Measurements from ENCODE around the gene LPCAT1. TPM values are rescaled to one million over a fixed set of nuclear protein-coding genes. Genes with fewer than 3 reads are reported as not detected.
A peak's percentile ranks its signal among the peaks of the same experiment; 100 is the strongest.

The LPCAT1 gene
- total RNA-seq, 2 donors from 2014 or later = 13.2 to 18.1 TPM

DNA sequence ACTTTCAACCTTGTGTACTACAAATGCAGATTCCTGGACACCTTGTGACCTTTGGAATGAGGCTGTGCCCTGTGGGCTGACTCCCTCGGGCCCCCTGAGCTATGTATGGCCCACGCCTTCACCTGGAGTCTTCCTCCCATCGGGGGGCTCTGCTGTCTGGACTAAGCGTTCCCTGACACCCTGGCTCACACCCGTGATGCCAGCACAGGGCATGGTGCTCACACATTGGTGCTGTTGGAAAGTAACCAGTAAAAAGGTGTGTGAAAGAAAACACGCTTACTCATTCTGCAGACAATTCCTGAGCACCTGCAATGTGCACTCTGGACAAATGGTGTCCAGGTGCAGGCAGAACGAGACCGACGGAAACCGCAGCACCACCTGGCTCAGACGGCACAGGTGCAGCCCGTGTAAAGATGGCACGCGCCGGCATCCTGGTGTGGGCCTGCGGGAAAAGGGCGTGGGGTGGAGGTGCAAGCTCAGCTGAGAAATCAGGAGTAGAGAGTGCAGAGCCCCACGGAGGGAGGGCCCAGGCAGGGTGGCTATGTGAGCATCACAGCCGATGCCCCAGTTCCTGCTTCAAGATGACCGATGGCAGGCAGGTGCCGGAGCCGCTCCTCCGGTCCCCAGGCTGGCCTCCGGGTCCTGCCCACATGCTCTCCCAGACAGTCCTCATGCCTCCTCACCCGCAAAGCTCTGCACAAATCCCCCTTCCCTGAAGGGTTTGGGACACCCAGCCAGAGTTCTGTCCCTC is 11.0 kb downstream of the LPCAT1 start:
- H3K27me3 ChIP-seq = no peaks in the 10 kb centered on the region
- no peak overlapping the region for H3K4me3 ChIP-seq
- peak; percentile 44 for DNase-seq (ENCODE audit: low spot score)
- H3K27ac ChIP-seq = no peak overlapping the region
- peaks cover 13% of the 10 kb centered on the region for H3K36me3 ChIP-seq
- peaks cover 0 to 6% of the 10 kb centered on the region in 2 donors for H3K4me1 ChIP-seq
- no peaks in the 10 kb centered on the region for H3K9me3 ChIP-seq
- TF ChIP-seq, protein P1, sequence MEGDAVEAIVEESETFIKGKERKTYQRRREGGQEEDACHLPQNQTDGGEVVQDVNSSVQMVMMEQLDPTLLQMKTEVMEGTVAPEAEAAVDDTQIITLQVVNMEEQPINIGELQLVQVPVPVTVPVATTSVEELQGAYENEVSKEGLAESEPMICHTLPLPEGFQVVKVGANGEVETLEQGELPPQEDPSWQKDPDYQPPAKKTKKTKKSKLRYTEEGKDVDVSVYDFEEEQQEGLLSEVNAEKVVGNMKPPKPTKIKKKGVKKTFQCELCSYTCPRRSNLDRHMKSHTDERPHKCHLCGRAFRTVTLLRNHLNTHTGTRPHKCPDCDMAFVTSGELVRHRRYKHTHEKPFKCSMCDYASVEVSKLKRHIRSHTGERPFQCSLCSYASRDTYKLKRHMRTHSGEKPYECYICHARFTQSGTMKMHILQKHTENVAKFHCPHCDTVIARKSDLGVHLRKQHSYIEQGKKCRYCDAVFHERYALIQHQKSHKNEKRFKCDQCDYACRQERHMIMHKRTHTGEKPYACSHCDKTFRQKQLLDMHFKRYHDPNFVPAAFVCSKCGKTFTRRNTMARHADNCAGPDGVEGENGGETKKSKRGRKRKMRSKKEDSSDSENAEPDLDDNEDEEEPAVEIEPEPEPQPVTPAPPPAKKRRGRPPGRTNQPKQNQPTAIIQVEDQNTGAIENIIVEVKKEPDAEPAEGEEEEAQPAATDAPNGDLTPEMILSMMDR (IDR thresholded peaks at IDR 0.05) = no peak

DNA sequence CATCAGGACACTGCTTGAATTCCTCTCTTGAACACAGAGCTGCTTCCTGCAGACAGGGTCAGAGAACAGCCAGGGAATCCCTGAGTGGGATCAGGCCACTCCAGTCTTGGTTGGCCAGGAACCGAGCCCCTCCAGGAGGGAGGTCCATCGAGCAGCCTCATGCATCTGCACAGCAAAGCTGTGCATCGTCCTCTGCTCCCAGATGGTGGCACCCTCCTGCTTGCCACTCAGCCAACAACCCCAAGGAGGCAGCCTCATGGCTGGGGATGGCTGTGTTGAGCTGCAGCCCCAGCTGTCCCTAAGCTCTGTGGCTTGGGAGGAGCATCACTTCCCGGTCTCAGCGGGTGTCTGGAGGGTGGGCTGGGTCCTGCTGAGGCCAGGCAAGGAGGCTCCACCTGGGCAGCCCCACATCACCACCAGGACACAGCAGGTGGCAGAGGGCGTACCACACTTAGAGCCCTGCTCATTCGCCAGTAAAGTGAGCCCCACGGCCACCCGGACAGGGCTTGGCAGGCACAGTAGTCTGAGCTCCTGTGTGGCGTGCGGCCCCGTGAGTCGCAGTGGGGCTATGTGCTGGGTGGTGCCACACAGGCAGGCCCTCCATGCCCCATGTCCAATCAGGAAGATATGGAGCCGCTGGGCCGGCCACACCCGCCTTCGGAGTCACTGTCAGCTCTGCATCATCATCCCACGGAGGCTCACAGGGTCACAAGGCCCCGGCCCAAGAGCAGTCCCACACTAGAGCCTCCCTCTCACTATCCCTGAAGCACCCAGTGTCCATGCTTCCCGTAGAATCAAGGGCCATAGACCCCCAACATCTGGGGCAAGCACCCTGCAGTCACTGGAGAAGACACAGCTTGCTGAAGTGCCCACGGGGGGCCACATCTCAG is 11.9 kb downstream of the LPCAT1 start:
- H3K27ac ChIP-seq = no peak overlapping the region
- H3K27me3 ChIP-seq = no peaks in the 10 kb centered on the region
- H3K36me3 ChIP-seq = peaks cover 13% of the 10 kb centered on the region
- TF ChIP-seq, protein P1 (IDR thresholded peaks at IDR 0.05) = no peak
- no peak overlapping the region for H3K4me3 ChIP-seq
- H3K4me1 ChIP-seq = peaks cover 0 to 3% of the 10 kb centered on the region in 2 donors
- DNase-seq (ENCODE audit: low spot score) = peak; percentile 55
- no peaks in the 10 kb centered on the region for H3K9me3 ChIP-seq

DNA sequence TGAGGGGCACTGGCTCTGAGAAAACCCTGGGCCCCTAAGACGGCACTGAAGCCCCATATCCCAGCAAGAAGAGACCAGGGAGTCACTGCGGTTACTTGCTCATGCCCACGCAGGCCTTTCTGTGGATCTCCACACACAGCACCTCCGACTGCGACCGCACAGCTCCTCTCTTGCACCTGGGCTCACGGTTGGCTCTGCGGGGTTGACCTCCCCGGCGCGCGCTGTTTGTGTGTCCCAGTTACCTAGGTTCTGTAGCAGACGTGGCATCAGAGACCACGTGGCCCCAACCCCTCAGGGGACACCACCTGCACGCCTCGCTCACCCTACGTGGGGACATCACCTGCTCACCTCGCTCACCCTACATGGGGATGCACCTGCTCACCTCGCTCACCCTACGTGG is 12.7 kb downstream of the LPCAT1 start:
- no peaks in the 10 kb centered on the region for H3K9me3 ChIP-seq
- DNase-seq (ENCODE audit: low spot score) = peak; percentile 32
- TF ChIP-seq, protein P1 (IDR thresholded peaks at IDR 0.05) = no peak

DNA sequence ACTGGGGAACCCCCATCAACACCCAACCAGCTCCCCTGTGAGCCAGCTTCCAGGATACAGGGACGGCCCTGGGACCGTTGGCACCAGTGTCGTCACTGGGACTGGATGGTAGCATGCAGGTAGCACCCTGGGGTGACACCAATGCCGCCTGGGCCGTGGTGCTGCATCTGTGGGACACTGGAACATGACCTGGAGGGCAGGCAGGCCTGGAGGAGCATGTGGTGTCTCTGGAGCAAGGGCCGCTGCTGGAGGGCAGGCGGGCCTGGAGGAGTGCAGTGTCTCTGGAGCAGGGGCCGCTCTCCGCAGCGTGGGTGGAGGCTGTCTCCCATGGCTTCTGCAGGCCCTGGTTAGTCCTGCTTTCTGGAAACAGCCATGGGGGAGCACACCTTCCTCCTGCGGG is 13.1 kb downstream of the LPCAT1 start:
- Histone ChIP-seq H3K4me3 (no peak overlapping the region), H3K27ac (no peak overlapping the region), H3K4me1 (no peaks in the 10 kb centered on the region), H3K9me3 (no peaks in the 10 kb centered on the region), H3K36me3 (peaks cover 13% of the 10 kb centered on the region), H3K27me3 (no peaks in the 10 kb centered on the region)
- TF ChIP-seq, protein P1 (IDR thresholded peaks at IDR 0.05) = no peak
- DNase-seq (ENCODE audit: low spot score) = peak; percentile 42

More for the DNA sequence above, 12.7 kb downstream of the LPCAT1 start:
- Histone ChIP-seq H3K4me3 (no peak overlapping the region), H3K4me1 (no peaks in the 10 kb centered on the region), H3K27ac (no peak overlapping the region), H3K36me3 (peaks cover 13% of the 10 kb centered on the region), H3K27me3 (no peaks in the 10 kb centered on the region)

DNA sequence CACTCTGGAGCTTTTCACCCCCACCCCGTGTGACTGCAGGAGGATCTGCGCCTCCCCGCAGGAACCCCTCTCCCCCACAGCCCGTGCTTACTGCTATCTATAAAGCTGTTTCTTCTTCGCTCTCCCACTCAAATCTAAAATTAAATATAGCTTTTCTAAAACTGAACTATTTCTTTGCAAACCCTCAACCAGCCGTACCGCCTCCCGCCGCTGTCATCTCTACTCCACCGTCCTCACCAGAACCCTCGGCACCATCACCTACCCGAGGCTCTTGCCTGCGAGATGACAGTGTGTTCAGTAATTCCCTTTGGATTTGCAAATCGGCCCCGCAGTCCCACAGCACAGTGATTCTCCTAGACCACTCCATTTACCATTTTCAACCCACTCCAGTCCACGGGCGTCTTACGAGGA is 13.6 kb downstream of the LPCAT1 start:
- TF ChIP-seq, protein P1 (IDR thresholded peaks at IDR 0.05) = no peak
- no peak overlapping the region for H3K27ac ChIP-seq
- no peaks in the 10 kb centered on the region for H3K4me1 ChIP-seq
- H3K4me3 ChIP-seq = no peak overlapping the region
- H3K27me3 ChIP-seq = no peaks in the 10 kb centered on the region
- no peaks in the 10 kb centered on the region for H3K9me3 ChIP-seq
- H3K36me3 ChIP-seq = peaks cover 13% of the 10 kb centered on the region
- no peak for DNase-seq (ENCODE audit: low spot score)
